ENCODE data around the gene LIF. TPM values are rescaled to one million over a fixed set of nuclear protein-coding genes. Genes with fewer than 3 reads are reported as not detected.

LIF gene
- polyA plus RNA-seq, 1 of the 3 experiments (the other 2 are of a cell fraction): 24.6 TPM

- TF ChIP-seq YY1 (IDR thresholded peaks at IDR 0.05; ENCODE audit: low read depth) (no peak), ELF1 (IDR thresholded peaks at IDR 0.05) (no peak)
These were observed 49.0 kb upstream of the LIF start (continued) for GRCh38 chr22:30295576-30295975.

GRCh38 chr22:30294830-30295229, 48.3 kb upstream of the LIF start:
- no peaks in the 10 kb centered on the region for H3K79me2 ChIP-seq (ENCODE audit: insufficient read depth)
- H2AFZ ChIP-seq (ENCODE audit: low read depth): no peak overlapping the region
- no peak overlapping the region for H3K27ac ChIP-seq (ENCODE audit: low read depth in 2 of 2, low read length in 1 of 2)
- ChIA-PET CTCF (interaction anchor here (12.9 kb wide), 1 partner anchor 97 kb away, joined by 228 read pairs; the partner anchor contains the start of genes RNF215 and SEC14L2), POLR2A (no interaction called here)
- WGBS (ENCODE audit: low lambda C conversion rate): 87% methylated on average over 10 of the region's 11 CpGs
- no peaks in the 10 kb centered on the region for H4K20me1 ChIP-seq (ENCODE audit: insufficient read depth)
- H3K4me3 ChIP-seq (ENCODE audit: low read depth in 2 of 2, low read length in 1 of 2): no peak overlapping the region
- DNase-seq: no peak
- TF ChIP-seq ELF1 (IDR thresholded peaks at IDR 0.05) (no peak), JUND (IDR thresholded peaks at IDR 0.05) (no peak), EP300 (IDR thresholded peaks at IDR 0.05; ENCODE audit: borderline replicate concordance in 1 of 2, low read depth in 1 of 2, low read length in 1 of 2) (no peak), MEF2A (IDR thresholded peaks at IDR 0.05; ENCODE audit: borderline replicate concordance, low read depth) (no peak)
- TF ChIP-seq, protein P1, sequence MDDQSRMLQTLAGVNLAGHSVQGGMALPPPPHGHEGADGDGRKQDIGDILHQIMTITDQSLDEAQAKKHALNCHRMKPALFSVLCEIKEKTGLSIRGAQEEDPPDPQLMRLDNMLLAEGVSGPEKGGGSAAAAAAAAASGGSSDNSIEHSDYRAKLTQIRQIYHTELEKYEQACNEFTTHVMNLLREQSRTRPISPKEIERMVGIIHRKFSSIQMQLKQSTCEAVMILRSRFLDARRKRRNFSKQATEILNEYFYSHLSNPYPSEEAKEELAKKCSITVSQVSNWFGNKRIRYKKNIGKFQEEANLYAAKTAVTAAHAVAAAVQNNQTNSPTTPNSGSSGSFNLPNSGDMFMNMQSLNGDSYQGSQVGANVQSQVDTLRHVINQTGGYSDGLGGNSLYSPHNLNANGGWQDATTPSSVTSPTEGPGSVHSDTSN (IDR thresholded peaks at IDR 0.05): no peak
- no peaks in the 10 kb centered on the region for H3K27me3 ChIP-seq (ENCODE audit: insufficient read depth)
- no peaks in the 10 kb centered on the region for H3K9me3 ChIP-seq
- peaks cover 0 to 54% of the 10 kb centered on the region in 2 experiments for H3K36me3 ChIP-seq (replicated peaks in 1 of 2; ENCODE audit: control insufficient read depth in 1 of 2, insufficient read depth in 2 of 2, low read length in 1 of 2)
- no peaks in the 10 kb centered on the region for H3K9me2 ChIP-seq
- H3K4me1 ChIP-seq (ENCODE audit: control insufficient read depth in 1 of 2, insufficient read depth in 2 of 2, low read depth in 1 of 2, low read length in 1 of 2): peaks cover 15 to 18% of the 10 kb centered on the region in 2 experiments; a peak in 2 of 4 replicates
- no peak overlapping the region for H3K9ac ChIP-seq
- H3K4me2 ChIP-seq: no peak overlapping the region
- H3F3A ChIP-seq (replicated peaks; ENCODE audit: insufficient read depth): peaks cover 8% of the 10 kb centered on the region

DNA sequence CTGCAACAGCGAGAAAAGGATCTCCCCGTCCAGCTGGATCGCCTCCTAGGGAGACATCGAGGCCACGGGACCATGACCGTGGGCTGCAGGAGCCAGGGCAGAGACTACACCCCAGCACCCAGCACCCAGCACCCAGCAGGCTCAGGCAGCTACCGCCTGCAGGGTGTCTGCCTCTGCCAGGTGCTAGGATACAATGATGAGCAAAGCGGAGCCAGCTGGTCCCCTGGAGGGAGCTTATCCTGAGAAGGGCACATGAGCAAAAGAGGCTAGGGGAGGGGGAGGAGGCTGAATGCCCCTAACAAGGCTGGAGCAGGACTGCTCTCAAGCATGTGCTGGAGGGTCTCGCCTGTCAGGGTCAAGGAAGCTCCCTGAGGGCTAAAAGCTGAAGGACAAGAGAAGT, 47.5 kb upstream of the LIF start:
- Histone ChIP-seq H3K9ac (no peak overlapping the region), H3K4me2 (no peak overlapping the region), H3K9me3 (no peaks in the 10 kb centered on the region), H3K79me2 (ENCODE audit: insufficient read depth) (no peaks in the 10 kb centered on the region), H3F3A (replicated peaks; ENCODE audit: insufficient read depth) (peaks cover 8% of the 10 kb centered on the region), H4K20me1 (ENCODE audit: insufficient read depth) (no peaks in the 10 kb centered on the region), H3K4me1 (ENCODE audit: control insufficient read depth in 1 of 2, insufficient read depth in 2 of 2, low read depth in 1 of 2, low read length in 1 of 2) (peaks cover 16 to 19% of the 10 kb centered on the region in 2 experiments; a peak in 2 of 4 replicates), H3K36me3 (replicated peaks in 1 of 2; ENCODE audit: control insufficient read depth in 1 of 2, insufficient read depth in 2 of 2, low read length in 1 of 2) (peaks cover 0 to 53% of the 10 kb centered on the region in 2 experiments), H3K9me2 (no peaks in the 10 kb centered on the region), H3K27me3 (ENCODE audit: insufficient read depth) (no peaks in the 10 kb centered on the region), H3K27ac (ENCODE audit: low read depth in 2 of 2, low read length in 1 of 2) (no peak overlapping the region), H2AFZ (ENCODE audit: low read depth) (no peak overlapping the region), H3K4me3 (ENCODE audit: low read depth in 2 of 2, low read length in 1 of 2) (no peak overlapping the region)
- WGBS (ENCODE audit: low lambda C conversion rate): 89% methylated on average over 8 of the region's 9 CpGs
- POLR2A ChIA-PET: interaction anchor here (1.8 kb wide), 1 partner anchor 63 kb away, joined by 6 read pairs; the partner anchor contains the start of genes CCDC157 and SF3A1
- no peak for DNase-seq
- CTCF ChIA-PET: interaction anchor here (12.9 kb wide), 1 partner anchor 97 kb away, joined by 228 read pairs; the partner anchor contains the start of genes RNF215 and SEC14L2
- TF ChIP-seq SIN3A (IDR thresholded peaks at IDR 0.05; ENCODE audit: borderline replicate concordance, low read depth, low read length): no peak
- no peak for TF ChIP-seq FOXJ3 (CRISPR knock-in tag; IDR thresholded peaks at IDR 0.05)
- TF ChIP-seq GABPA (IDR thresholded peaks at IDR 0.05; ENCODE audit: low read depth): no peak
- no peak for TF ChIP-seq EZH2phosphoT487 (IDR thresholded peaks at IDR 0.05; ENCODE audit: borderline replicate concordance, low read depth)
- TF ChIP-seq, protein P2, sequence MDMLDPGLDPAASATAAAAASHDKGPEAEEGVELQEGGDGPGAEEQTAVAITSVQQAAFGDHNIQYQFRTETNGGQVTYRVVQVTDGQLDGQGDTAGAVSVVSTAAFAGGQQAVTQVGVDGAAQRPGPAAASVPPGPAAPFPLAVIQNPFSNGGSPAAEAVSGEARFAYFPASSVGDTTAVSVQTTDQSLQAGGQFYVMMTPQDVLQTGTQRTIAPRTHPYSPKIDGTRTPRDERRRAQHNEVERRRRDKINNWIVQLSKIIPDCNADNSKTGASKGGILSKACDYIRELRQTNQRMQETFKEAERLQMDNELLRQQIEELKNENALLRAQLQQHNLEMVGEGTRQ (IDR thresholded peaks at IDR 0.05; ENCODE audit: borderline replicate concordance, low read depth, low read length): no peak
- no peak for TF ChIP-seq RAD21 (IDR thresholded peaks at IDR 0.05; ENCODE audit: low read length)
- TF ChIP-seq MXI1 (IDR thresholded peaks at IDR 0.05; ENCODE audit: low read depth, low read length): no peak
- no peak for TF ChIP-seq FOXM1 (IDR thresholded peaks at IDR 0.05; ENCODE audit: low read depth)

Measured in SK-N-SH (cell line).